Fibroblast of lung (primary cell): ENCODE data around the gene IGFALS. TPM values are rescaled to one million over a fixed set of nuclear protein-coding genes. Genes with fewer than 3 reads are reported as not detected.

ENCODE experiments used
- DNase-seq, 2 donors: peaks; one replicate each; pipeline versions ENCODE4 v3.0.0 to v3.0.0-alpha.2; 2010; ENCODE audit warnings: low read depth in 2 of 2
- H2AFZ ChIP-seq: 2 replicates; pipeline ENCODE4 v1.5.1; 2012; ENCODE audit warnings: low read length, control low read depth, inconsistent platforms
- H3K27ac ChIP-seq: 2 replicates; pipeline ENCODE4 v1.5.1; 2011; ENCODE audit warnings: low read length, control low read depth; ENCODE audit not compliant: insufficient read depth
- H3K27me3 ChIP-seq: 2 replicates; pipeline ENCODE4 v1.5.1; 2011; ENCODE audit warnings: mild to moderate bottlenecking, low read length; ENCODE audit not compliant: control insufficient read depth, insufficient read depth
- H3K36me3 ChIP-seq: 2 replicates; pipeline ENCODE4 v1.5.1; 2011; ENCODE audit warnings: low read length; ENCODE audit not compliant: control insufficient read depth, insufficient read depth
- H3K4me1 ChIP-seq: 2 replicates; pipeline ENCODE4 v1.5.1; 2011; ENCODE audit warnings: low read length; ENCODE audit not compliant: control insufficient read depth, insufficient read depth; ENCODE audit errors: extremely low read depth
- H3K4me2 ChIP-seq: 2 replicates; pipeline ENCODE4 v1.5.1; 2011; ENCODE audit warnings: low read length, control low read depth; ENCODE audit not compliant: insufficient read depth; ENCODE audit errors: extremely low read depth
- H3K4me3 ChIP-seq, 4 experiments: fragments of 200-600 bp in 1 of 4; sonication (generic) in 1 of 4; replicated peaks in 1 of 4; 2 replicates each; pipeline ENCODE4 v1.5.1; 2011 to 2016; ENCODE audit warnings: low read length in 4 of 4, low read depth in 3 of 4, mild to moderate bottlenecking in 3 of 4, control low read depth in 2 of 4, inconsistent platforms in 1 of 4, mixed read lengths in 1 of 4; ENCODE audit not compliant: insufficient read depth in 1 of 4; ENCODE audit errors: control extremely low read depth in 1 of 4
- H3K79me2 ChIP-seq: 2 replicates; pipeline ENCODE4 v1.5.1; 2012; ENCODE audit warnings: mild to moderate bottlenecking, low read length, inconsistent platforms; ENCODE audit not compliant: control insufficient read depth, insufficient read depth
- H3K9ac ChIP-seq: 2 replicates; pipeline ENCODE4 v1.5.1; 2011; ENCODE audit warnings: mild to moderate bottlenecking, low read length, control low read depth; ENCODE audit not compliant: insufficient read depth
- H3K9me3 ChIP-seq: 2 replicates; pipeline ENCODE4 v1.5.1; 2012; ENCODE audit warnings: low read depth, low read length; ENCODE audit not compliant: control insufficient read depth, insufficient read depth
- H4K20me1 ChIP-seq: 2 replicates; pipeline ENCODE4 v1.5.1; 2011; ENCODE audit warnings: low read length; ENCODE audit not compliant: control insufficient read depth, insufficient read depth; ENCODE audit errors: extremely low read depth
- EZH2 ChIP-seq: IDR thresholded peaks from 2 replicates; pipeline ENCODE4 v1.5.1; 2012; ENCODE audit warnings: low read length, control low read depth, mild to moderate bottlenecking; ENCODE audit errors: missing control alignments
- polyA plus RNA-seq, 2 donors: library from polyadenylated mRNA; depleted of rRNA in 1 of 2; stranded (reverse) in 1 of 2; unstranded in 1 of 2; fragments of >200 nt; gene quantifications; 2 replicates each; pipeline ENCODE4 v1.2.1, GENCODE V29; 2011 to 2012; ENCODE audit warnings: missing spikeins in 1 of 2
- total RNA-seq: library from RNA; depleted of rRNA; stranded (reverse); fragments of >200 nt; gene quantifications from 2 replicates; pipeline ENCODE4 v1.2.1, GENCODE V29; 2014
- TF ChIP-seq, protein P1 (sequence below), 2 donors: IDR thresholded peaks in 1 of 2; conservative IDR thresholded peaks in 1 of 2; 1 replicate in 1 of 2; 2 replicates in 1 of 2; pipeline ENCODE4 v1.5.1; 2011 to 2012; ENCODE audit warnings: low read length in 2 of 2, control low read depth in 1 of 2, inconsistent platforms in 1 of 2, low read depth in 1 of 2, mild to moderate bottlenecking in 1 of 2

IGFALS gene
- total and polyA plus RNA-seq, 2 donors (not counting 1 experiment from before 2014, with no cell fraction given) = not detected

DNA sequence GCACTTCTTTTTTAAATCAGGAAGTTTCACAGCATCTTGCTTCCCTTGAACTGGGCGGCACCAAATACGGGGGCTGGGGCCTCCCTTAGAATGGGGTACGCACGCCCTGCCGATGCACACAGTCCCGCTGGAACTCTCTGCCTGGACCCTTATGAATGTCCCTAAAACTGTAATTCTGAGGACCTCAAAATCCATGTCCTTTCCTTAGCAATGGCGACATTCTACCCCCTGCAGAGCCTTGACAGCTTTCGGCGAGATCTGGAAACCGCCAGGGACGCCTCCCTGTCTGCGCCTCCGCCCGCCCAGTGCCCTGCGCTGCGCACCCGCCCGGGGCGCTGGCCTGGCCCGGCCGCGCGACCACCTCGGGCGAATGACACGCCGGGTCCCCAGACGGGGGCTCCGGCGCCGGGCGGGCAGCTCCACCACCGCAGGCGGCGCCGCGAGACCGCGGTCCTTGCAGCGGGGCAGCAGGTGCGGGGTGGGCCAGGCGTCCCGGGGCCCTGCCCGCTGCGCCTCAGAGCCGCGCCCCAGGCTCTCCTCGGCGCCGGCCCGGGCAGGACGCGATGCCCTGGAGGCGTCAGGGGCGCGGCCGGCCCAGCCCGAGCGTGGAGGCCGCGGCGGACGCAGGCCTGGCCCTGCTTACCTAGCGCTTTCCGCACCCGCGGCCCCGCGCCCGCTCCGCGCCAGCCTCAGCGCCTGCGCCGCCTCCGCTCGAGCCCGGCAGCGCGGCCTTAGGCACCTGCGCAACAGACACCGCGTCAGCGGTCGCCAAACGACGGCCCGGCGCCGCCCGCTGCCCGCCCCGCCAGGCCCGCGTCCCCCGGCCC, 32.6 kb upstream of the IGFALS start:
- Histone ChIP-seq H3K36me3 (peaks cover 2% of the 10 kb centered on the region), H3K27ac (no peak overlapping the region), H3K79me2 (peaks cover 26% of the 10 kb centered on the region), H4K20me1 (no peaks in the 10 kb centered on the region), H3K4me2 (peak overlapping the region; percentile 94), H2AFZ (peak overlapping the region; percentile 36), H3K9me3 (no peaks in the 10 kb centered on the region), H3K4me1 (peaks cover 7% of the 10 kb centered on the region), H3K27me3 (no peaks in the 10 kb centered on the region), H3K4me3 (peak overlapping the region; percentile 17 to 99 (median 78)), H3K9ac (peak overlapping the region; percentile 75)
- no peak for TF ChIP-seq EZH2
- TF ChIP-seq, protein P1, sequence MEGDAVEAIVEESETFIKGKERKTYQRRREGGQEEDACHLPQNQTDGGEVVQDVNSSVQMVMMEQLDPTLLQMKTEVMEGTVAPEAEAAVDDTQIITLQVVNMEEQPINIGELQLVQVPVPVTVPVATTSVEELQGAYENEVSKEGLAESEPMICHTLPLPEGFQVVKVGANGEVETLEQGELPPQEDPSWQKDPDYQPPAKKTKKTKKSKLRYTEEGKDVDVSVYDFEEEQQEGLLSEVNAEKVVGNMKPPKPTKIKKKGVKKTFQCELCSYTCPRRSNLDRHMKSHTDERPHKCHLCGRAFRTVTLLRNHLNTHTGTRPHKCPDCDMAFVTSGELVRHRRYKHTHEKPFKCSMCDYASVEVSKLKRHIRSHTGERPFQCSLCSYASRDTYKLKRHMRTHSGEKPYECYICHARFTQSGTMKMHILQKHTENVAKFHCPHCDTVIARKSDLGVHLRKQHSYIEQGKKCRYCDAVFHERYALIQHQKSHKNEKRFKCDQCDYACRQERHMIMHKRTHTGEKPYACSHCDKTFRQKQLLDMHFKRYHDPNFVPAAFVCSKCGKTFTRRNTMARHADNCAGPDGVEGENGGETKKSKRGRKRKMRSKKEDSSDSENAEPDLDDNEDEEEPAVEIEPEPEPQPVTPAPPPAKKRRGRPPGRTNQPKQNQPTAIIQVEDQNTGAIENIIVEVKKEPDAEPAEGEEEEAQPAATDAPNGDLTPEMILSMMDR (conservative IDR thresholded peaks at IDR 0.05 in 1 of 2, IDR thresholded peaks at IDR 0.05 in 1 of 2; ENCODE audit: low read depth in 1 of 2, low read length in 2 of 2) = no peak
- DNase-seq = peak in 1 of 2 donors; percentile 58

DNA sequence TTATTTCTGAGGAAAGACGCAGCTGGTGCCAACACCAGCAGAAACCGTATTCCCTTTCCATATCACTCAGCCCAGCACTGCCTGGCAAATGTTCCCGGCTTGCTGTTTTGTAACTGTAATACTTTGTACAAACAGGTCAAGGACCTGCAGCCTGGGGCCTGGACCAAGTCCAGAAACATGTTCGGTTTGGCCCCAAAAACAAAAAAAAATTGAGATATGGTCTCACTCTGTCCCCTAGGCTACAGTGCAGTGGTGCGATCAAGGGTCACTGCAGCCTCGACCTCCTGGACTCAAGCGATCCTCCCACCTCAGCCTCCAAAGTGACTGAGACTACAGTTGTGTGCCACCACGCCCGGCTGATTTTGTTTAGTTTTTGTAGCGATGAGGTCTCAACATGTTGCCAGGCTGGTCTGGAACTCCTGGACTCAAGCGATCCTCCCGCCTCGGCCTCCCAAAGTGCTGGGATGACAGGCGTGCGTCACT, 31.9 kb upstream of the IGFALS start:
- peaks cover 7% of the 10 kb centered on the region for H3K4me1 ChIP-seq
- no peaks in the 10 kb centered on the region for H3K27me3 ChIP-seq
- peak overlapping the region; percentile 94 for H3K4me2 ChIP-seq
- peaks cover 26% of the 10 kb centered on the region for H3K79me2 ChIP-seq
- H3K27ac ChIP-seq = no peak overlapping the region
- H3K9ac ChIP-seq = no peak overlapping the region
- TF ChIP-seq EZH2 = no peak
- TF ChIP-seq, protein P1 (conservative IDR thresholded peaks at IDR 0.05 in 1 of 2, IDR thresholded peaks at IDR 0.05 in 1 of 2; ENCODE audit: low read depth in 1 of 2, low read length in 2 of 2) = no peak
- peaks cover 4% of the 10 kb centered on the region for H3K36me3 ChIP-seq
- H3K4me3 ChIP-seq = peak overlapping the region; percentile 17 to 99 (median 78)
- no peak overlapping the region for H2AFZ ChIP-seq
- no peaks in the 10 kb centered on the region for H3K9me3 ChIP-seq
- DNase-seq = no peak
- H4K20me1 ChIP-seq = no peaks in the 10 kb centered on the region

DNA sequence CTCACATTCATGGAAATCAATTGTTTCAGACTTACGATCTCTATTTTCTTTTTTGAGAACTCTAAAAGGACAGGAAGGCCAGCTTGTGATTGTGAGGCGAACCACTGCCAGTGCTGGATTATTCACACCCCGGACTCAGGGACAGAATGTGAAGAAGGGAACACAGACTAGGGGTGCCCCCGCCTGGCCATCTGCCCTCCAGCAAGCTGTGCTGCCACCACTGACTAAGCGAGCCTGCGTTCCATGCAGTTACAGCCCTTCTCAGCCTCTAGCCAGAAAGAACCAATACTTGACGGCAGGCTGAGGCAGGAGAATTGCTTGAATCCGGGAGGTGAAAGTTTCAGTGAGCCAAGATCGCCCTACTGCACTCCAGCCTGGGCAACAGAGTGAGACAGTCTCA, 30.3 kb upstream of the IGFALS start:
- no peaks in the 10 kb centered on the region for H4K20me1 ChIP-seq
- peak; percentile 47 to 56 for DNase-seq
- no peak overlapping the region for H3K27ac ChIP-seq
- H3K4me2 ChIP-seq = no peak overlapping the region
- H3K9me3 ChIP-seq = no peaks in the 10 kb centered on the region
- H3K9ac ChIP-seq = no peak overlapping the region
- TF ChIP-seq, protein P1 (conservative IDR thresholded peaks at IDR 0.05 in 1 of 2, IDR thresholded peaks at IDR 0.05 in 1 of 2; ENCODE audit: low read depth in 1 of 2, low read length in 2 of 2) = peak in 1 of 2 donors; percentile 35
- no peak for TF ChIP-seq EZH2
- H2AFZ ChIP-seq = no peak overlapping the region
- H3K4me1 ChIP-seq = peaks cover 2% of the 10 kb centered on the region
- H3K79me2 ChIP-seq = peaks cover 18% of the 10 kb centered on the region
- no peaks in the 10 kb centered on the region for H3K27me3 ChIP-seq
- H3K36me3 ChIP-seq = peaks cover 5% of the 10 kb centered on the region
- H3K4me3 ChIP-seq = no peak overlapping the region
